HepG2 (cell line): ENCODE results near the gene SOX13. TPM values are rescaled to one million over a fixed set of nuclear protein-coding genes. Genes with fewer than 3 reads are reported as not detected.

Experiments used
- ATAC-seq: fragments of 200-7000 bp; cut with Tn5 transposase; 3 replicates; pipeline ENCODE4 v1.9.1; 2020; ENCODE audit warnings: mild to moderate bottlenecking, moderate library complexity
- BruUV-seq: library from RNA; stranded (reverse); fragments of 400-500 nt; replicated peaks from 2 replicates; lab custom pipeline; 2021; lab: Mats Ljungman, UMichigan
- CTCF ChIA-PET: fragments of 300-600 bp; formaldehyde crosslinking; extraction: SDS; loops from one replicate; lab custom pipeline; 2021; ENCODE audit warnings: low total read pairs, inconsistent platforms, low intra/inter-chr PET ratio; lab: Yijun Ruan, JAX
- POLR2A ChIA-PET: fragments of 350-600 bp; sonication (Branson Sonifier 250); formaldehyde crosslinking; loops from one replicate; lab custom pipeline; 2020; ENCODE audit warnings: antibody characterized with exemption, inconsistent platforms; lab: Yijun Ruan, JAX
- DNase-seq: peaks from one replicate; pipeline ENCODE4 v3.0.0-alpha.2; 2015; ENCODE audit warnings: low spot score
- FAIRE-seq: peaks from 3 replicates; lab custom pipeline; 2011; peaks lifted over from hg19 to GRCh38; lab: Jason Lieb, UNC
- H2AFZ ChIP-seq: one replicate; pipeline ENCODE4 v1.6.1; 2011; ENCODE audit warnings: low read length, inconsistent platforms
- H3K27ac ChIP-seq: fragments of 300-600 bp; 3 replicates; pipeline ENCODE4 v1.8.0; 2011; ENCODE audit warnings: mixed run types, mild to moderate bottlenecking, mixed read lengths, low read length, inconsistent platforms; ENCODE audit not compliant: insufficient read depth; ENCODE audit errors: extremely low read length
- H3K27me3 ChIP-seq, 2 experiments: fragments of 200-600 bp in 1 of 2; 2 replicates in 1 of 2; 3 replicates in 1 of 2; pipeline versions ENCODE4 v1.6.0 to v1.8.0; 2011; ENCODE audit warnings: low read length in 2 of 2, mild to moderate bottlenecking in 2 of 2, moderate library complexity in 2 of 2, inconsistent platforms in 1 of 2; ENCODE audit not compliant: insufficient read depth in 2 of 2, control insufficient read depth in 1 of 2
- H3K36me3 ChIP-seq, 2 experiments: fragments of 200-600 bp in 1 of 2; replicated peaks in 1 of 2; 2 replicates in 1 of 2; 3 replicates in 1 of 2; pipeline versions ENCODE4 v1.5.1 to v1.8.0; 2011; ENCODE audit warnings: low read length in 2 of 2, inconsistent platforms in 1 of 2; ENCODE audit not compliant: insufficient read depth in 2 of 2, control insufficient read depth in 1 of 2
- H3K4me1 ChIP-seq: 2 replicates; pipeline ENCODE4 v1.5.1; 2012; ENCODE audit warnings: low read length, inconsistent platforms; ENCODE audit not compliant: insufficient read depth
- H3K4me2 ChIP-seq: 2 replicates; pipeline ENCODE4 v1.6.0; 2011; ENCODE audit warnings: low read depth, low read length, inconsistent platforms
- H3K4me3 ChIP-seq, 3 experiments: fragments of 200-600 bp in 1 of 3; sonication (generic), shearing (Covaris generic) in 1 of 3; replicated peaks in 1 of 3; 2 replicates each; pipeline ENCODE4 v1.5.1; 2011 to 2016; ENCODE audit warnings: low read length in 3 of 3, inconsistent platforms in 2 of 3, low read depth in 2 of 3, mild to moderate bottlenecking in 2 of 3, control low read depth in 1 of 3, mixed read lengths in 1 of 3; ENCODE audit not compliant: insufficient read depth in 1 of 3
- H3K79me2 ChIP-seq: one replicate; pipeline ENCODE4 v1.6.1; 2011; ENCODE audit warnings: low read length, inconsistent platforms; ENCODE audit not compliant: insufficient read depth
- H3K9ac ChIP-seq: 2 replicates; pipeline ENCODE4 v1.6.0; 2011; ENCODE audit warnings: mild to moderate bottlenecking, low read depth, low read length, inconsistent platforms; ENCODE audit not compliant: insufficient read depth
- H3K9me3 ChIP-seq: 2 replicates; pipeline ENCODE4 v1.5.1; 2012; ENCODE audit warnings: mild to moderate bottlenecking, low read length
- H4K20me1 ChIP-seq: 2 replicates; pipeline ENCODE4 v1.6.0; 2011; ENCODE audit warnings: inconsistent platforms, mild to moderate bottlenecking, low read length, moderate library complexity; ENCODE audit not compliant: insufficient read depth
- ATRX ChIP-seq: sonication (generic); formaldehyde crosslinking; IDR thresholded peaks from 2 replicates; pipeline ENCODE4 v1.4.0; 2020; ENCODE audit warnings: missing genetic modification reagents, borderline replicate concordance
- BRCA1 ChIP-seq: sonication (generic); formaldehyde crosslinking; IDR thresholded peaks from 2 replicates; pipeline ENCODE4 v1.4.0; 2020; ENCODE audit warnings: missing genetic modification reagents
- MATR3 ChIP-seq: sonication (generic); formaldehyde crosslinking; IDR thresholded peaks from 2 replicates; pipeline ENCODE4 v1.4.0; 2020; ENCODE audit warnings: missing genetic modification reagents
- MED1 ChIP-seq: sonication (generic); formaldehyde crosslinking; IDR thresholded peaks from 2 replicates; pipeline ENCODE4 v1.4.0; 2020; ENCODE audit warnings: missing genetic modification reagents
- ZNF567 ChIP-seq: sonication (generic); formaldehyde crosslinking; IDR thresholded peaks from 2 replicates; pipeline ENCODE4 v1.8.1; 2023; ENCODE audit warnings: mild to moderate bottlenecking, missing genetic modification reagents, borderline replicate concordance
- ZNF776 ChIP-seq: sonication (generic); formaldehyde crosslinking; IDR thresholded peaks from 2 replicates; pipeline ENCODE4 v1.4.0; 2020; ENCODE audit warnings: mild to moderate bottlenecking, missing genetic modification reagents
- ZNF781 ChIP-seq: sonication (generic); formaldehyde crosslinking; IDR thresholded peaks from 2 replicates; pipeline ENCODE4 v1.5.1; 2020; ENCODE audit warnings: borderline replicate concordance, mild to moderate bottlenecking, missing genetic modification reagents; ENCODE audit errors: not compliant biosample characterization
- WGBS: methylation state at CpG from one replicate; pipeline ENCODE4 v1.1.6; 2017; ENCODE audit warnings: low lambda C conversion rate; 5-methylcytosine and 5-hydroxymethylcytosine counted together
- in situ Hi-C: cut with HindIII; loops from 2 replicates; pipeline ENCODE4 v1.10.0; 2017; ENCODE audit warnings: low pct_unique_long_range_greater_than_20kb; ENCODE audit not compliant: extremely low pct_ligation_motif_present
- intact Hi-C: fragments of 100-400 bp; cut with micrococcal nuclease; formaldehyde crosslinking; loops from one replicate; pipeline ENCODE4 v1.10.0; 2022; ENCODE audit not compliant: unreplicated experiment
- polyA plus RNA-seq, 8 experiments: library from polyadenylated mRNA; depleted of rRNA in 3 of 8; stranded (reverse) in 7 of 8; unstranded in 1 of 8; fragments of >200 nt; fragmentation: Illumina TruSeq in 4 of 8; extraction: Trizol in 4 of 8; gene quantifications; 2 replicates each; pipeline versions ENCODE4 v1.2.1 to v1.2.3, GENCODE V29; 2011 to 2016; ENCODE audit warnings: low read depth in 4 of 8, missing spikeins in 1 of 8, mixed read lengths in 1 of 8; ENCODE audit not compliant: insufficient read depth in 1 of 8
- total RNA-seq, 5 experiments: library from RNA; depleted of rRNA; stranded (reverse); fragments of >200 nt; fragmentation: Illumina TruSeq; extraction: Trizol; gene quantifications; 2 replicates each; pipeline ENCODE4 v1.2.3, GENCODE V29; 2016; ENCODE audit warnings: low read depth in 1 of 5
- TF ChIP-seq, protein P1 (sequence below): sonication (generic); formaldehyde crosslinking; IDR thresholded peaks from 2 replicates; pipeline ENCODE4 v1.5.0; 2020; ENCODE audit warnings: mild to moderate bottlenecking, missing genetic modification reagents, borderline replicate concordance
- TF ChIP-seq, protein P2 (sequence below): sonication (generic); formaldehyde crosslinking; IDR thresholded peaks from 2 replicates; pipeline ENCODE4 v1.4.0; 2020; ENCODE audit warnings: missing genetic modification reagents, borderline replicate concordance
- TF ChIP-seq, protein P3 (sequence below): sonication (generic); formaldehyde crosslinking; IDR thresholded peaks from 2 replicates; pipeline ENCODE4 v1.4.0; 2020; ENCODE audit warnings: low read depth, mild to moderate bottlenecking, missing genetic modification reagents

Gene SOX13
- total and polyA plus RNA-seq, 2 of the 13 experiments (the other 11 are each of a cell fraction or from before 2014, with no cell fraction given): 13.3 to 15.8 TPM

DNA sequence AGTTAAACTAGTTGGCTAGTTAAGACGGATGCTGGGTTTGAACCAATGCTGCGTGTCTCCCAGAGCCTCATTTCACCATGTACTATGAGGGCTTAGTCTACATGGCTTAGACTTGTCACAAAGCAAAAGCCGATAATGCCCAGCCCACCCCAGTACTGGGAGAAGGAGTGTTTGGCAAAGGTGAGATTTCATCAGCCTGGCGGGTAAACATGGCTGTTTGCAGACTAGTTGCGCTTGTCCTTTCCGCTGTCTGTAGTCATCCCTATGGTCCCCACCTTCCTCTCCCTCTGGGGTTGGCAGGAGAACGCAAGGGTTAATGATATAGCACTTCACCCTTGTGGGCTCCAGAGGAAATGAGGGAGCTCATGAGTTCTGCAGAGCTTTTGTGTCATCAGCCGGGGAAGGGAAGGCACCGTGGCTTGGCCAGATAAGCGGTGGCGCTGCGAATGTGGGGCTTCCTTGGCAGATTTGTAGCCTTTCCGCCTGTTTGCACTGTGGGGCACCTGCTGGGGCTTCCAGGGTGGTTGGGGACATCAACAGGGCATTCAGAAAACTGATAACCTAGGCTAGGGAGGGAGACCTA is 29.2 kb downstream of the SOX13 start:
- H2AFZ ChIP-seq: no peak overlapping the region
- DNase-seq (peak; percentile 89), FAIRE-seq (peak; percentile 98), ATAC-seq (peak; percentile 91)
- in situ Hi-C loops (no loop called here), intact Hi-C loops (loop anchor here (1.0 kb wide), 2 partner anchors 9 to 28 kb away; no protein-coding TSS in a partner anchor)
- POLR2A ChIA-PET: interaction anchor here (0.9 to 3.6 kb wide), 7 partner anchors 9 to 51 kb away, joined by 3 to 20 read pairs (median 8); partner anchors contain the start of gene SOX13
- 4% methylated on average over 13 of the region's 13 CpGs for WGBS
- H3K4me3 ChIP-seq: peak overlapping the region; percentile 12 to 68 (median 21); a peak in 5 of 6 replicates
- CTCF ChIA-PET: no interaction called here
- peak overlapping the region; percentile 64 for H3K27ac ChIP-seq
- peak overlapping the region; percentile 61 for H3K9ac ChIP-seq
- no peaks in the 10 kb centered on the region for H3K9me3 ChIP-seq
- peaks cover 83% of the 10 kb centered on the region for H3K79me2 ChIP-seq
- H3K27me3 ChIP-seq: no peaks in the 10 kb centered on the region
- H3K4me1 ChIP-seq: peaks cover 71% of the 10 kb centered on the region
- H4K20me1 ChIP-seq: 0 out of 2 replicates have a peak, but pooled peaks cover 3% of the 10 kb centered on the region
- peak overlapping the region; percentile 85 for H3K4me2 ChIP-seq
- no TSS peak for BruUV-seq
- H3K36me3 ChIP-seq: peaks cover 0 to 2% of the 10 kb centered on the region in 2 experiments; a peak in 1 of 5 replicates
- TF ChIP-seq ZNF776 (CRISPR knock-in tag) (no peak), ZNF567 (CRISPR knock-in tag) (no peak), MATR3 (no peak), BRCA1 (CRISPR knock-in tag) (no peak), ZNF781 (CRISPR knock-in tag) (peak; percentile 62), MED1 (CRISPR knock-in tag) (peak; percentile 56; the same call in 1 of the 2 replicates), ATRX (CRISPR knock-in tag) (no peak)
- TF ChIP-seq, protein P1, sequence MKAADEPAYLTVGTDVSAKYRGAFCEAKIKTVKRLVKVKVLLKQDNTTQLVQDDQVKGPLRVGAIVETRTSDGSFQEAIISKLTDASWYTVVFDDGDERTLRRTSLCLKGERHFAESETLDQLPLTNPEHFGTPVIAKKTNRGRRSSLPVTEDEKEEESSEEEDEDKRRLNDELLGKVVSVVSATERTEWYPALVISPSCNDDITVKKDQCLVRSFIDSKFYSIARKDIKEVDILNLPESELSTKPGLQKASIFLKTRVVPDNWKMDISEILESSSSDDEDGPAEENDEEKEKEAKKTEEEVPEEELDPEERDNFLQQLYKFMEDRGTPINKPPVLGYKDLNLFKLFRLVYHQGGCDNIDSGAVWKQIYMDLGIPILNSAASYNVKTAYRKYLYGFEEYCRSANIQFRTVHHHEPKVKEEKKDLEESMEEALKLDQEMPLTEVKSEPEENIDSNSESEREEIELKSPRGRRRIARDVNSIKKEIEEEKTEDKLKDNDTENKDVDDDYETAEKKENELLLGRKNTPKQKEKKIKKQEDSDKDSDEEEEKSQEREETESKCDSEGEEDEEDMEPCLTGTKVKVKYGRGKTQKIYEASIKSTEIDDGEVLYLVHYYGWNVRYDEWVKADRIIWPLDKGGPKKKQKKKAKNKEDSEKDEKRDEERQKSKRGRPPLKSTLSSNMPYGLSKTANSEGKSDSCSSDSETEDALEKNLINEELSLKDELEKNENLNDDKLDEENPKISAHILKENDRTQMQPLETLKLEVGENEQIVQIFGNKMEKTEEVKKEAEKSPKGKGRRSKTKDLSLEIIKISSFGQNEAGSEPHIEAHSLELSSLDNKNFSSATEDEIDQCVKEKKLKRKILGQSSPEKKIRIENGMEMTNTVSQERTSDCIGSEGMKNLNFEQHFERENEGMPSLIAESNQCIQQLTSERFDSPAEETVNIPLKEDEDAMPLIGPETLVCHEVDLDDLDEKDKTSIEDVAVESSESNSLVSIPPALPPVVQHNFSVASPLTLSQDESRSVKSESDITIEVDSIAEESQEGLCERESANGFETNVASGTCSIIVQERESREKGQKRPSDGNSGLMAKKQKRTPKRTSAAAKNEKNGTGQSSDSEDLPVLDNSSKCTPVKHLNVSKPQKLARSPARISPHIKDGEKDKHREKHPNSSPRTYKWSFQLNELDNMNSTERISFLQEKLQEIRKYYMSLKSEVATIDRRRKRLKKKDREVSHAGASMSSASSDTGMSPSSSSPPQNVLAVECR (CRISPR knock-in tag): peak; percentile 59; the same call in 1 of the 2 replicates
- TF ChIP-seq, protein P2, sequence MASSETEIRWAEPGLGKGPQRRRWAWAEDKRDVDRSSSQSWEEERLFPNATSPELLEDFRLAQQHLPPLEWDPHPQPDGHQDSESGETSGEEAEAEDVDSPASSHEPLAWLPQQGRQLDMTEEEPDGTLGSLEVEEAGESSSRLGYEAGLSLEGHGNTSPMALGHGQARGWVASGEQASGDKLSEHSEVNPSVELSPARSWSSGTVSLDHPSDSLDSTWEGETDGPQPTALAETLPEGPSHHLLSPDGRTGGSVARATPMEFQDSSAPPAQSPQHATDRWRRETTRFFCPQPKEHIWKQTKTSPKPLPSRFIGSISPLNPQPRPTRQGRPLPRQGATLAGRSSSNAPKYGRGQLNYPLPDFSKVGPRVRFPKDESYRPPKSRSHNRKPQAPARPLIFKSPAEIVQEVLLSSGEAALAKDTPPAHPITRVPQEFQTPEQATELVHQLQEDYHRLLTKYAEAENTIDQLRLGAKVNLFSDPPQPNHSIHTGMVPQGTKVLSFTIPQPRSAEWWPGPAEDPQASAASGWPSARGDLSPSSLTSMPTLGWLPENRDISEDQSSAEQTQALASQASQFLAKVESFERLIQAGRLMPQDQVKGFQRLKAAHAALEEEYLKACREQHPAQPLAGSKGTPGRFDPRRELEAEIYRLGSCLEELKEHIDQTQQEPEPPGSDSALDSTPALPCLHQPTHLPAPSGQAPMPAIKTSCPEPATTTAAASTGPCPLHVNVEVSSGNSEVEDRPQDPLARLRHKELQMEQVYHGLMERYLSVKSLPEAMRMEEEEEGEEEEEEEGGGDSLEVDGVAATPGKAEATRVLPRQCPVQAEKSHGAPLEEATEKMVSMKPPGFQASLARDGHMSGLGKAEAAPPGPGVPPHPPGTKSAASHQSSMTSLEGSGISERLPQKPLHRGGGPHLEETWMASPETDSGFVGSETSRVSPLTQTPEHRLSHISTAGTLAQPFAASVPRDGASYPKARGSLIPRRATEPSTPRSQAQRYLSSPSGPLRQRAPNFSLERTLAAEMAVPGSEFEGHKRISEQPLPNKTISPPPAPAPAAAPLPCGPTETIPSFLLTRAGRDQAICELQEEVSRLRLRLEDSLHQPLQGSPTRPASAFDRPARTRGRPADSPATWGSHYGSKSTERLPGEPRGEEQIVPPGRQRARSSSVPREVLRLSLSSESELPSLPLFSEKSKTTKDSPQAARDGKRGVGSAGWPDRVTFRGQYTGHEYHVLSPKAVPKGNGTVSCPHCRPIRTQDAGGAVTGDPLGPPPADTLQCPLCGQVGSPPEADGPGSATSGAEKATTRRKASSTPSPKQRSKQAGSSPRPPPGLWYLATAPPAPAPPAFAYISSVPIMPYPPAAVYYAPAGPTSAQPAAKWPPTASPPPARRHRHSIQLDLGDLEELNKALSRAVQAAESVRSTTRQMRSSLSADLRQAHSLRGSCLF (CRISPR knock-in tag): no peak
- TF ChIP-seq, protein P3, sequence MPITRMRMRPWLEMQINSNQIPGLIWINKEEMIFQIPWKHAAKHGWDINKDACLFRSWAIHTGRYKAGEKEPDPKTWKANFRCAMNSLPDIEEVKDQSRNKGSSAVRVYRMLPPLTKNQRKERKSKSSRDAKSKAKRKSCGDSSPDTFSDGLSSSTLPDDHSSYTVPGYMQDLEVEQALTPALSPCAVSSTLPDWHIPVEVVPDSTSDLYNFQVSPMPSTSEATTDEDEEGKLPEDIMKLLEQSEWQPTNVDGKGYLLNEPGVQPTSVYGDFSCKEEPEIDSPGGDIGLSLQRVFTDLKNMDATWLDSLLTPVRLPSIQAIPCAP (CRISPR knock-in tag): no peak
